Measurements from ENCODE around the gene ZNF394.
A peak's percentile ranks its signal among the peaks of the same experiment; 100 is the strongest.

ZNF394 gene

DNA sequence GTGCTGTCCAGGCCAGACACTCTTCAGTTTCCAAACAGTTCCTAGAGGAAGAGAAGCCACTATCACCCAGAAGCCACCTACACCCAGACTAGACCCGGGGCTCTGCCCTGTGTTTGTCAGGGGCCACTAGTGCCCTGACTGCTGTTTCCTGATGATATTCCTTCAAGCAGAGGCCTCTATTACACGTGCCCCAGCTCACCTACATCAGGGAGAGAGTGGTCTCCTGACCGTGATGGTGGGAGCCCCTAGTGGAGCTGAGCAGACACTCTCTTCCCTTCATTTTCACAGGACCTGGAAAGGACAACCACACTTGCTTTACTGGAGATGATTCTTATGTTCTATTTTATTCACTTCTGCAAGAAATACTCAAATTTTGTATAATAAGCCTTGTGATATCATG, 9.2 kb downstream of the ZNF394 start:
- DNase-seq, result no peak

DNA sequence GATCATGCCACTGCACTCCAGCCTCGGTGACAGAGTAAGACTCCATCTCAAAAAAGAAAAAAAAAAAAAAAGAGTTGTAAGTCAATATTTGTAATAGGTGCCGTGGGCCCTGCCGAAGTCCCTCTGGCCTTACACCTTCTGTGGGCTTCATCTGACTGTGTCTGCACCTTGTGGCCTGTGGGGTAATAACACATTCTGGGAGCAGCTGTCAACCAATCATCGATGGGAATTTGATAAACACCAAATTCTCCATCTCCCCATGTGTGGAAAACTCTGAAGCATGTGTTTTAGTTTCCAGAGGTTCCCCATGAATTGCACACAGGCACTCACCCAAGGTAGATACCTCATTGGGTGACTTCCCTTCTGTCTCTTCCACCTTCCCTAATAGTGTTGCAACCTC, 10.8 kb downstream of the ZNF394 start:
- no peak for DNase-seq

DNA sequence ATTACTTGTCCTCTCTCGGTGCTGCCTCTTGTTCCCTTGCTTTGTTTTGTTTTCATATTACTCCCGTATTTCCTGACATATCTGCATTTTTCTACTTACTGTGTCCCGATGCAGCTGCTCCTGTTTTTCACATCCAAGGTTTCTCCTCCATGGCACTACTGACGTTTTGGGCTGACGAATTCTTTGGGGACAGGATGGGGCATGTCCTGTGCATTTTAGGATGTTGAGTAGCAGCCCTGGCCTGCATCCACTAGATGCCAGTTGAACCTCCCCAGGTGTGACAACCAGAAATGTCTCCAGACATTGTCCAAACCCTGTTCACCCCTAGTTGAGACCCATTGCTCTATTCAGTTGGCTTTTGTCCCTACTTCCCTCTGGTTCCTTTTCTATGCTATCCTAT, 15.0 kb downstream of the ZNF394 start:
- no peak for DNase-seq

DNA sequence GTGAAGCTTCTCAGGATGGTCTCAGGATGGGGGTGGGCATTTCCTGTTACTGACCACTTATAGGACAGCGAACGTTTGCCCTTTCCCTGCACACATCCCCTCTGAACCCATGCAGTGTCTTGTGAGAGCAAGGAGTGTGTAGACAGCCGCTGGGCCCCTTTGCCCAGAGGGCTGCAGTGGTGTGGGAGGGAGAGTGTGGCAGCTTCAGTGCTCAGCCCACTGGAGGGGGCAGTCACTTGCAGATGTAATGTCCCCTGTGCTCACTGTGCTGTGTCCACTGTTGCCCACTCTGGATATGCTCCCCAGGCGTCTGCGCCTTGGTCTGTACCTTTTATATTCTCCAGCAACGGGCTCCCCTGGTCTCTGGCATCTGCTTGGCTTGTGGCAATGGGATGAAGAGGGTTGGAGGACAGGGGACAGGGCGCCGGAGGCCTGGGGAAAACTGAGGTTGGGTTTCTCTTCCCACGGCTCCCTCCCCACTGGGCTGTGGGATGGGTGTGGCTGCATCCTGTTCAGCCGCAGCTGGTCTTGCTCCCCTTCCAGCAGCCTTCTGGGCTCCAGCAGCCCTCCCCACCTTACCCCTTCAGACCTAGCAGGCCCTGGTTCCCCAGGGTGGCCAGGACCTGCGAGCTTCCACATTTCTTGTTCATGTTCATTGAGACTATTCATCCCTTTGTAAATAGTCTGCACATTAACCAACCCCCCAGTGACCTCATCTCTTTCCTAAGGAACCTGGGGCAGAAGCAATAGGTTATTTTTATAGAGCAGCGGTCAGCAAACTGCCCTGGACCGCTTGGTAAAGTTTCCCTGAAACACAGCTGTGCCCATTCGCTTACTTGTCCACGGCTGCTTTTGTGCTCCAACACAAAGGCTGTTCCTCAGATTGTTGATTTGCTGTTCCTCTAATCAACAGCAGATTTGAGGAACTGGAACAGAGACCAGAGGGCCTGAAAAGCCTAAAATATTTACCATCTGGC, 21.3 kb downstream of the ZNF394 start:
- no peak for DNase-seq

DNA sequence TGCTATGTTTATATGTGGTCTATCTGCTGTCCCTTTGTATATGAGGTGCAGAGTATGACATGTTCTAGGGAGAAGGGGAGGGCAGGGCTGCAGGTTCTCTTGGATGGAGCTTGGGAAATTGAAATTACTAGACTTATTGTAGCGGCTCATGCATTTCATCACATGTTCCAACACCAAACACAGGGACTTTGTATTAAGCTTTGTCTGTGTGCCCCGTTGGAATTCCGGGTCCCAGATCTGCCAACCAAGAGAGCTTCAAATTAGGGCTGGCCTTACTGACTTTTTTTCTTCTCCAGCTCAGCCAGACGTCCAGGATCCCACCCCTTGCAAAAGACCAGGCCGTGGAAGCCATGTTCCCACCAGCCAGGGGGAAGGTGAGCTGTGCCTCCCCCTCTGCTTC, 24.0 kb downstream of the ZNF394 start:
- no peak for DNase-seq

DNA sequence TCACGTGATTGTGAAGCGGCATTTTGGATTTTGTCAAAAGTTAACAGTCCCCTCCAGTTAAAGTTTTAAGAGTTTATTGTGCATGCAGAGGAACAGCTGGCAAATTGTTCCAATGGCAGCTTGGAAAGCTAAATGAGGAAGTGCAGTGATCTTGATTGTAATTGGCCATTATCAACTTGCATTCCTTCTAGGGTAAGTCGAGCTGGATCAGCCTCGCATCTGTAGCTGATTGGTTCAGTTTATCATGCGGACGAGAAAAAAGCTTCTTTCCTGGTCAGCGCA, 26.8 kb downstream of the ZNF394 start:
- DNase-seq, result peak; percentile 18

DNA sequence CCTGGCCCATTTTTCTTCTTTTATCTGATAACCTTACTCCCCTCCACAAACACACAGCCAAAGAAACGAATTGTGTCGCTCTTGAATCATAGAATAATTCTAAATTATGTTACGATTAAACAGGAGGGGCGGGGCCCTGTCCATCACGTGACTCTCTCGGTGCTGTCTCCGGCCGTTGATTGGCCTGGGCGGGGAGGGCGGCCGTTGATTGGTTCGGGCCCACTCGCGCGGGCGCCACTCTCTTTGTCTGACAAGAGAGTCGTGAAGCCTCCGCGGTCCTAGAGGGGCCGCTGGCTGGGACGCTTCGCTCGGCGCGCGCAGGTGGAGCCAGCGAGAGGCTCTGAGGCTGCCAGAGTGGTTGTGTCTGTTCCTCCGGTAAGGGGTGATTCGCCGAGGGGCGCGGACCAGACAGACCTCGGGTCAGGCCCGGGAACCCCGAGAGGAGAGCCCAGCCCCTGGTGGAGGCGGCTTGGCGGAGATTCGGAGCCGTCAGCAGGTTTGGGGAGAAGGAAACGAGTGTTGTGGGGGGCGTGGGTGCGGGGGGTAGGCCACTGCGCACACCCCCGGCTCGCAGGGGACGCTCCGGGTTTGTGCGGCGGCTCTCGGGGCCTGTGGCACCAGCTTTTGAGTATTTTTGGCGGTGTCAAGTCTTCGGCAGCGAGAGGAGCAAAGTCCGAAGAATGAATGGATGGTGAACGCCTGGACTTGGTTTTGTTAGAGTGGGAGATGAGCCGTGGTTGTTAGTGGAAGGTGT, 27.3 kb downstream of the ZNF394 start, which contains the start of gene ZNF789:
ZNF789 (plus strand) TSS at position 330 of the 754 bp plus-strand sequence. CDS start 3,567 bp downstream, outside the sequence.
- peak; percentile 94 for DNase-seq

DNA sequence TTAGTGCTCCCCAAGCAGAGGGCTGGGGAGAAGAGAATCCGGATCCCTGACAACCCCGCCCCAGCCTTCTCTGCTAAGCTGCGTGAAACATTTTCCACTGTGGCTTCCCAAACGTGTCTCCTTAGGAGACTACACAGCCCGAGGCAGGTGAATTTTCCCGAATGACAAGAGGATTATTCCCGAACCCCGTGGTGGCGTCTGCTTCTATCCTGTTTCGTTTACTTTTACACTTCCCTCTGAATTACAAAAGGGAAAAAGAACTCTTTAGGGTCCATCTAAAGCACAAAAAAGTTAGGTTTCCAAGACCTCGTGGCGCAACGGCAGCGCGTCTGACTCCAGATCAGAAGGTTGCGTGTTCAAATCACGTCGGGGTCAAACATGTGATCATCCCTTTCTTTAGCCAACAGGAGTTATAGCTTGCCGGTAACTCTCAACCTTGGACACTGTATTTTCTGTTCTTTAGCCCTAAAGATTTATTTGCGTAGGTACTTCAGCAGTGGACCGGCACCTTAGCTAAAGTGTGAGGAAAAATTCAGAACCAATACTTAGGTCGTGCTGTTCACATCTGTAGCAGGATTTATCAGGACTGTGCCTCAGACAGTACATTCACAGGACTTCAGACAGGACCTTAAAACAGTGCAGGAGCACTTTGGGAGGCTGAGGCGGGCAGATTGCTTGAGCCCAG, 30.6 kb downstream of the ZNF394 start:
- DNase-seq, result no peak

DNA sequence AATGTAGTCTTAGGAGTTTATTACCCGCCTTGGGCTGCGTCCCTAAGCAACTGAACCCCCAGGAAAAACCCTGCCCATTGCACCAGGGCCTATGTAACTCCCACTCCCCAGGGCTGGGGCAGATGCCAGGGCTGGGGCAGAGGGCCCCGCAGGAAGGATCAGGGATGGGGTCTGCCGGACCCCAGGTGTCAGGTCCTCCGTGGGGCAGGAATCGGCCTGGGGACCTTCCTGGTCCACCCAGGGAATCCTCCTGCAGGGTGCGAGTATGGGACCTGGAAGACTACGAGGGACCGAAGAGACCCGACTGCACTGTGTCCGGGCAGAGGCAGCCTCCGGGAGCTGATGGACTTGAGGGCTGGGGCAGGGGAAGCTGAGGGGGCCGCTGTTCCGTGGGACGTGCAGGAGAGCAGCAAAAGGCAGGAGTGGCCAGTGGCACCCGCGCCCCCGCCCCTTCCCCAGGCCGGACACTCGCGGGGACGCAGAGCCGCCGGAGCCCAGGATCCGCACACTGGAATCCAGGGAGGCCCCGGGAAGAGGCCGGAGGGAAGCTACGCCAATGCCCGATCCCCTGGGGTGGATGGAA, 31.7 kb downstream of the ZNF394 start:
- no peak for DNase-seq

DNA sequence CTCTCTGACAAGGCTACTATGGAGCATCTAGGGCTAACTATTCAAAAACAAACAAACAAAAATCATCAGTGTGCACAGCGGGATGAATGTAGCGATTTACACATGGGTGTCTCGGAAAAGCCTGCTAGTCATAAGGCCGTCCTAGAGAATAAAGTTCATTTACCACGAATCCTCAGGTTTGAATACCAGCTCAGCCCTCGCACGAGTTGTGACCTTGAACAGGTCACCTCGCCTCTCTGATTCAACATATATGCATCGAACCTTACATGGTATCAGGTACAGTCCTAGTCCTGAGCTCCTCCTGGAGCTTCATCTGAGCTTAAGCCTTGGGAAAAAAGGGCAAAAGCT, 34.7 kb downstream of the ZNF394 start:
- DNase-seq, result no peak

DNA sequence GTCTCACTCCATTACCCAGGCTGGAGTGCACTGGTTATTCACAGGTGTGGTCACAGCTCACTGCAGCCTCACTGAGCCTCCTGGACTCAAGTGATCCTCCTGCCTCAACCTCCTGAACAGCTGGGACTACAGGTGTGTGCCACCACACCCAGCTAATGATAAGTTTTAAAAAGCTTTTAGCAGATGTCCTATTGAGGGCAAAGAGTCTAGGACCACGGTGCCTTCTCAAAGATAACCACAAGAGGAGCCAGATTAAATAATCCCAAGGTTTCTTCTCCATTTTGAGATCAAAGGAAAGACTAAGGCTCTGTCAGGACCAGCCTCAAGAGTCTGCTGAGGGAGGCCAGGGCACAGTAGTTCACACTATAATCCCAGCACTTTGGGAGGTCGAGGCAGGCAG, 38.9 kb downstream of the ZNF394 start:
- DNase-seq, result no peak

DNA sequence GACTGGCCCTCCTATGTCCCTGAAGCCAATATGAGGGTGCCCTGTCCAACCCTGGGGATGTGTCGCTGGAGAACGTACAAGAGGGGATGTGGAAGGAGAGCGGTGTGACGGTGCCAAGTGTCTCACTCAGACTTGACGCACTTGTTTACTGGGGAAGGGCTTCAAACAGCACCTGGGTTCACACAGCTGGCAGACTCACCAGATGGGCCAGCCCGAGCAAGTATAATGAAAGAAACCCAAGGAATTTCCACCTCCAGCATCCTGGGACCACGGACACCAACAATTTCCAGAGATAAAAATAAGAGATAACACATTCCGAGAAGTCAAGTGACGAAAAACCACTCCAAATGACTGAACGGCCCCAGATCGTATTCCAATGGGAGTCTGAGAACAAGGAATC, 39.4 kb downstream of the ZNF394 start:
- no peak for DNase-seq

DNA sequence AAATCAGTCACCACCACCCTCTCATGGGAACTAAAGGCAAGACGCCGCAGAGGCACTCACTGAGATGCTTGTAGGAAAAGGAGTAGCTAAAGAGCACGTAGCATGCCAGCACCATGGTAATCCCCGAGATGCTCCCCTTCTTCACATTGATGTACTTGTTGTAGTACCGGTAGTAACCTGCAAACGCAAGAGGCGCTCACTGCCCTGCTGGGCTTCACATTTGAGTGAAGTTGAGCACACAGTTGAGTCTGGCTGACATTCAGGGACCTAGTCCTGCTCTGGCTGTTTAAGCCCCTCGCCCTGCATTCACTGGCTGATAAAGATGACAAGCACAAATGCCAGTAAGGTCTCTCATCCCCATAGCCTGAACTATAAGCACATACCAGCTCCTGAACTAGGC, 41.0 kb downstream of the ZNF394 start:
- DNase-seq, result no peak

DNA sequence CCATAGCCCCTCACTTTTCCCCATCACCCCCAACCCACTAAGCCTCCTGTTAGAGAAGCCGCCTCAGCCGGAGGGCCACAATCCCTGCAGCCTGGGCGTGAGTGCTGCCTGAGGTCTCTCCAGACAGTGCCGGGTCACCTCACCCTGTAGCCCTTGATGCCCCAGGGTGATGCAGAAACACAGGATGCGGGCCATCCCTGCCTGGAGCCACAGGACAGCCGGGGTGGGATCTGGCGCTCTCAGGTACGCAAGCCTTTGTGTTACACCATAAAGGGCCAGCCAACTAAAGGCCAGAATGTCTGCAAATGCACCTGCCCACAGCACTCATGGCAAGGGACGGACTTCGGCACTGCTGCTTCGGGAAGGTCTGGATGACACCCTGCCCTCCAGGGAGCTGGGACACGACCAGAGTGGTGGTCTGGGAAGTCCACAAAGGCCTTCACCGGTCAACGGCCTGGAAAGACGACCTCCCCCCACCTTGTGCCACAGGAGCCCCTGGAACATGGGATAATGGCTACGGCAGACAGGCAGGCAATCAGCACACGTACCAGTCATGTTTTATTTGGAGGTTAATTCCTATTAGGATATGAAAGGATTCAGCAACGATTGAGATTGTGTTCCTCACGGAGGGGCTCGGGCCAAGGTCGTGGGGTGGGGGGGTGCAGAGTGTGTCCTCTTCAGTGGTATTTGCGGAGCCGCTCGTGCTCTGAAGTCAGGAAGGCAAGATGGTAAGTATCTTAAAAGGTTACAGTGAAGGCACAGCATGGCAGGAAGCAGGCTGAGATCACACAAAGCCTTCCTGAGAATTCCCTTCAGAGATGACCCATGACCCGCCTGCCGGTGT, 42.2 kb downstream of the ZNF394 start:
- DNase-seq, result no peak

DNA sequence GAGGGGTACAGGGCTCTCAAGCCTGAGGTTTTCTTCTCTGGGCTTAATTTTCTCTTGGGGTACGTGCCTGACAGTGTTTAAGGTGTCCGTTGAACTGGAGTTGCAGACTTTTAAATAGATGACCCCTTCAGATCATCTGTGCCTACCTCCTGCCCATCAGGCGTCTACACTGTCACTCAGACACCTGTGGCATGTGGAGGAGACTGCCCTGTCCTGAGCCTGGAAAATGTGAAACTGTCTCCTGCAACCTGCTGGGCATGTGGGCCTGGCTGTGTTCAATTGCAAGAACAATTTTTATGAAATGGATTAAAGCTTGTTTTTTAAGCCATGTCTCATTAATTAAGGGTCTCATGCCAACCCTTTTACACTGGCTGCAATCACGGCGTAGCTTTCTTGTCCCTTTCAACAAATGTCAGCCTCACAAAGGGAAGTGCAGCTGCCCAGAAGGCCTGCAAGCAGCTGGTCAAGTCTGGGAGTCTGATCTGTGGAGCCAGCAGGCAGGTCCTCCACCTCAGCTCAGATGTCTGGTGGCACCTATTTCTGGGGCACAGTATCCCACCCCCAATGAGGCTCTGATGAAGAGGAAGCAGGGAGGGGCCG, 42.9 kb downstream of the ZNF394 start:
- no peak for DNase-seq

DNA sequence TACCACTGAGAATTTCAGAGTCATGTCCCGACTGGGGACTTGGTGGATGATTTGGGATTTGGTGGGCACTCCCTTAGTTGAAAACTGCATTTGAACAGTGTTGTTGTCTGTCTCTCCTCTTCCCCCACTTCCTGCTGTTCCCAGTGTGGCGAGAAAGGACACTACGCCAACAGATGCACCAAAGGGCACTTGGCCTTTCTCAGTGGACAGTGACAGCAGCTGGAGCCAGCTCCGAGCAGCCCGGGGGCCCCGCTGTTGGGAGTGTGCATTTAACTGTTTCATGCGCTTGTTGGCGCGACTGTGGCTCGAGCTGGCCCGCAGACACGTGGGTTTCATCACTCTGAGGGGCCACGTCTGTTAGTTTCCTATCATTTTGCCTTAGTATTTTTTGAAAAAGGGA, 43.8 kb downstream of the ZNF394 start:
- DNase-seq, result no peak

DNA sequence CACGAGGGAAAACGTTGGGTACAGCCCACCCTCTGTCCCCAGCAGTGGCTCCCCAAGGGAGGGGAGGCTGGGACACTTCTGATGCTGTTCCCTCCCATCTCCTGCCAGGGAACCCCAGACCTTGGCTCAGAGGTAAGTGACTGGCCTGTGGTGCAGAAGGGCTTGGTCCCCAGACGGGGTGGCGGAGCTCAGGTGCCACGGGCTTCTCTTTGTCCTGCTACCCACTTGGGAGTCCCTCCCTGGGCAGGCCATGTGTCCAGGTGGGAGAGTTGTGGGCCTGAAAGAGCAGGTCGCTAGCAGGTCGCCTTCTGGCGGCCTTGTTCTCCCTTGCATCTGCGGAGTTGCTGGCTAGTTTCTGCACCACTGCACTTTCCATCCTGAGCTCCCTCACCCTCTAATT, 44.2 kb downstream of the ZNF394 start:
- DNase-seq, result no peak

DNA sequence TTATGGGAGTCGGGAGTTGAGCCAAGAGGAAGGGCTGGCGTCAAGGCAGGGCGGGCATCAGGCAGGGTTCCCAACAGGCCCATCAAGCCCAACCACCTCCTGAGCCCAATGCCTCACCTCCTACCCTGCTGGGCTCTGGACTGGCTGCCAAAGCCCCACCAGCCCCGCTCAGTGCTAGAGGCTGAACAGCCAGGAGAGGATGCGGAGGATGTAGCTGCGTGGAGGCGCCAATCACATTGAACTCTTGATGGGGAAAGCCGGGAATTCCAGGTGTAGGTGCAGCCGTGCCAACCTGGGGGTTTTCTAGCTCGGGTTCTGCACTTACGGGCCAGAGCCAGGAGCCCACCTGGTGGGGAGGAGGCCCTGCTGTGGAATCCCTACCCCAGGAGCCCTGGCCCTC, 47.0 kb downstream of the ZNF394 start:
- no peak for DNase-seq

DNA sequence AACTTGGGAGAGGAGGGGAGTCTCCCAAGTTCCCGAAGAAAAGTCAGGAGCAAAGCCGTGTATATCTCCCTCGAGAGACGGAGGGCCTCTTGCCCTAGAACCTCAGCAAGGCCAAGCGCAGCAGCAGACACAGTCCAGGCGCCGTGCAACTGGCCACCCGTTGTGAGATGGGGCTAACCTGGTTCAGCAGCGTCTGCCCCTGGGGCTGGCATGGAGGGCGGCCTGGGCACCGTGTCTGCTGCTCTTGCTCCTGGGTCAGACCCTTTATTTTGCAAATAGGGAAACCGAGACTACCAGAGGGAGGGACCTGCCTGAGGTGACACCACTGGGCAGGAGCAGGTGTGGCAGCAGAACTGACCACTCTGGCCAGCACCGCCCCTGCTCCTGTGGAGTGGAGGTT, 47.5 kb downstream of the ZNF394 start:
- DNase-seq, result no peak

DNA sequence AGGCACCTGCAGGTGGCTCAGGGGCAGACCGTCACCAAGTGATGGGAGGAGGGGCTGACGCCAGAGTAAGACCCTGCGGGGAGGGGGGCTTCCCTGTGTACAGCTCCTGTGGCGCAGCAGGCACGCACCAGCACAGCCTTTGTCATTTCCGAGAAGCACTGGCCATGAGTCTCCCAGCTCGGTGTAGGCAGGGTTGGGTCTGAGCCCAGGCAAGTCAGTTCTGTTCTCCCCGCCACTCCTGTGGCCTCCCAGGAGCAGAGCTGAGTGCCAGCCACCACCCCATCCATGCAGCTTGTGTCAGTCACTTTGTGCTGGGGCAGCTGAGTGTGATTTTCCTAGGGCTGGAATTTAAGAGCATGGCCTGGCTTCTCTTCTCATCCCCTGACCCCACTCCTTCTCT, 48.1 kb downstream of the ZNF394 start:
- DNase-seq, result no peak

DNA sequence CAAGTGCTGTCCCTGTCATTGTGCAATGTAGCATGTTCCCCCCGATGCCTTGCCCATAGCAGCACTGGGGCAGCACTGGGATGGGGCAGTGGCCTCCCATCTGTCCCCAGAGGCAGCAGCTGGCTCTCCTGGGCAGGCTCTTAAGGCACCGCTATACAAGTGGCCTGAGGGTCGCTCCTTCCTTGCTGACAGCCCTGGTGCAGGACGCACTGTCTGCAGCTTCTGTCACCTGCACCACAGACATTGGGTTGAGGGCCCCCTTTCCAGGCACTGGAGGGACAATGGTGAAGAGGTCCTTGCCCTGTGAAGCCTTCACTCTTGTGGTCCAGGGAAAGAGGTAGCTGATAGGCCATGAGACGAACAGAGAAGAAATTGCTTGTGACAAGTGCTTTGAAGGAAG, 50.8 kb downstream of the ZNF394 start:
- peak; percentile 5 for DNase-seq

DNA sequence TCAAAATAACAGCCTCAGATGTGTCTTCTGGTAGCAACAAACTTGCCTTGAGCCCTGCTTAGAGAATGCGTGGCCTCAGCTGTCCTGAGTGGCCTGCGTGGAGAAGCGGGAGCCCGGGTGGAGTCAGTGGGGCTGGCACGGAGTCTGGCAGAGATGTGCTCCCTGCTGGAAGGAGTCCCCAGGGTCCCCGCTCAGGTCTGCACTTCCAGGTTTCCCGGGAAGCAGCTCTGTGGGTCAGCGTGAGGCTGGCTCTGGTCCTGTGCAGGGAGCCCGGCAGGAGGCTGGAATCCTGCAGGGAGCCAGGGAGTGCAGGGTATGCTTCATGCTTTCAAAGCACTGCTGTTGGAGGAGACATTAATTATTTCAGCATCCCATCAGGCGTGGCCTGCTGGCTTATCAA, 51.2 kb downstream of the ZNF394 start:
- DNase-seq, result no peak

Measured in DMS79 (cell line).